GM18526 (cell line): Measurements from ENCODE around the gene MCMBP.
A peak's percentile ranks its signal among the peaks of the same experiment; 100 is the strongest.

Experiments used
- POLR2A ChIP-seq: IDR thresholded peaks from 3 replicates; pipeline ENCODE4 v1.6.1; 2011; ENCODE audit not compliant: insufficient read length; ENCODE audit errors: extremely low read depth

The MCMBP gene, protein sequence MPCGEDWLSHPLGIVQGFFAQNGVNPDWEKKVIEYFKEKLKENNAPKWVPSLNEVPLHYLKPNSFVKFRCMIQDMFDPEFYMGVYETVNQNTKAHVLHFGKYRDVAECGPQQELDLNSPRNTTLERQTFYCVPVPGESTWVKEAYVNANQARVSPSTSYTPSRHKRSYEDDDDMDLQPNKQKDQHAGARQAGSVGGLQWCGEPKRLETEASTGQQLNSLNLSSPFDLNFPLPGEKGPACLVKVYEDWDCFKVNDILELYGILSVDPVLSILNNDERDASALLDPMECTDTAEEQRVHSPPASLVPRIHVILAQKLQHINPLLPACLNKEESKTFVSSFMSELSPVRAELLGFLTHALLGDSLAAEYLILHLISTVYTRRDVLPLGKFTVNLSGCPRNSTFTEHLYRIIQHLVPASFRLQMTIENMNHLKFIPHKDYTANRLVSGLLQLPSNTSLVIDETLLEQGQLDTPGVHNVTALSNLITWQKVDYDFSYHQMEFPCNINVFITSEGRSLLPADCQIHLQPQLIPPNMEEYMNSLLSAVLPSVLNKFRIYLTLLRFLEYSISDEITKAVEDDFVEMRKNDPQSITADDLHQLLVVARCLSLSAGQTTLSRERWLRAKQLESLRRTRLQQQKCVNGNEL

DNA sequence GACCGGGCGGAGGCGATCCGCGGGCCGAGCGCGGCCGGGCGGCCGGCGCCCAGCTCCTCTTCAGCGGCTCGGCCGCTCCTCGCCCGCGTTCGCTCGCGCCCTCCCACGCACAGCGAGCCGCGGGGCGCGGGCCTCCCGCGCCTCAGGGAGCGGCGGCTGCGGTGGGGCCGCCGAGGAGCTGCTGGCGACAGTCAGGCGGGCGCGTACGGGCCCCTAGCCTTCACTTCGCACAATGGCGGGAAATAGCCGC, at the start of gene MCMBP:
Gene MCMBP, minus strand, starts transcription at position 234 of the 250 bp plus-strand sequence. CDS start 259 bp downstream, outside the sequence.
- TF ChIP-seq POLR2A = peak; percentile 47

DNA sequence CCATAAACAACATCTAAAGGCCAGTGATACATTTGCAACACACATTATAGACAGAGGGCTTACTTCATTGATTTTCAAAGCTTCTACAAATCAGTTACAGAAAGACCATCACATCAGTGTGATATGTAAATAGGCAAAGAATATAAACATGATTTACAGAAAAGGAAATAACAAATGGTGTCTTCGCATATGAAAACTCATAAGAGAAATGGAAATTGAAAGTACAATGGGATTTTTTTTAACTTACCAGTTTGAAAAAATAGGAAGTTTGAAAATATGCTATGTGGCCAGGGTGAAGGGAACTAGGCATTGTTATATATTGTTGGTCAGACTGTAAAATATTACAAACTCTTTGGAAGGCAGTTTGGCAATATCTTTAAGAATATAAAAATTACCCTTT, 47.2 kb upstream of the MCMBP start:
- no peak for TF ChIP-seq POLR2A

- no peak for TF ChIP-seq POLR2A
These were observed 46.6 kb upstream of the MCMBP start for GRCh38 chr10:119919271-119919670.

- no peak for TF ChIP-seq POLR2A
These were observed 45.1 kb upstream of the MCMBP start for GRCh38 chr10:119917777-119918176.

- TF ChIP-seq POLR2A = no peak
These were observed 38.0 kb upstream of the MCMBP start for GRCh38 chr10:119910689-119911088.

DNA sequence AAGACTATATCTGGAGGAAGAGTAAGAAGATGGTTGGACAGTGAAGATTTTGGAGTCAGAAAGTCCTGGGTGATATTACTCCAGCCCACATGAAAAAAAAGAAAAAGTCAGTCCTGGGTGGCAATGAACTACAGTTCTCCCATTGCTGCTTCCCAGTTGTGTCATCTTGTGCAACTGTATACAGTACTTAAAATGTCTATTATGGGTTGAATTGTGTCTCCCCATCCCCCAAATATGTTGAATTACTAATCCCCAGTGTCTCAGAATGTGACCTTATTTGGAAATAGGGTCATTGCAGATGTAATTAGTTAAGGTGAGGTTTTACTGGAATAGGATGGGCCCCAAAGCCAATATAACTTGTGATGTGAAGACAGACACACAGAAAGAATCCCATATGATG, 35.5 kb upstream of the MCMBP start:
- no peak for TF ChIP-seq POLR2A

DNA sequence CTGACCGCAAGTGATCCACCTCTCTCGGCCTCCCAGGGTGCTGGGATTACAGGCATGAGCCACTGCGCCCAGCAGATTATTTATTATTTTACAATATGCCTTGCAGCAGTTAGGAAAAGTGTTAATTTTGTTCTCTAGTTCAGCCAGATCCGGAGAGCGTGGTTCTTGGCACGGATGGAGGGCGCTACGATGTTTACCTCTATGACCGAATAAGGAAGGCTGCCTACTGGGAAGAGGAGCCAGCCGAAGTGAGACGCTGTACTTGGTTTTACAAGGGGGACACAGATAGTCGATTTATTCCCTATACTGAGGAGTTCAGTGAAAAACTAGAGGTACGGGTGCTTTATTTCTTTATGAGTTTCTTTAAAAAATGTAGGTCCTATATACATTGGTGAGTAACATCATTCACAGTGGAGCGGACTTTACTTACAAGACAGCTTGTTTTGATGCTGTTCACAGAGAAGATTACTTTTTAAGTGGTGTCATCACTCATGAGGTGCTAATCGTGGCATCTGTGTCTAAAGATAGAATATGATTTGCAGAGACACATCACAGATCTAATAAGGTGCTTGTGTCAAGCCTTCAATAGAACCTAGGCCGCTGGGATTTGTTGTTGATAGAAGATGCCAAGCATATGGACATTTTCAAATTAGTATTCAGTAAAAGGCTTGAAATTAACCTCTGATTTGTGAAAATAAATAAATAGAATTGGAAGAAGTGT, 31.5 kb upstream of the MCMBP start:
- TF ChIP-seq POLR2A = no peak

DNA sequence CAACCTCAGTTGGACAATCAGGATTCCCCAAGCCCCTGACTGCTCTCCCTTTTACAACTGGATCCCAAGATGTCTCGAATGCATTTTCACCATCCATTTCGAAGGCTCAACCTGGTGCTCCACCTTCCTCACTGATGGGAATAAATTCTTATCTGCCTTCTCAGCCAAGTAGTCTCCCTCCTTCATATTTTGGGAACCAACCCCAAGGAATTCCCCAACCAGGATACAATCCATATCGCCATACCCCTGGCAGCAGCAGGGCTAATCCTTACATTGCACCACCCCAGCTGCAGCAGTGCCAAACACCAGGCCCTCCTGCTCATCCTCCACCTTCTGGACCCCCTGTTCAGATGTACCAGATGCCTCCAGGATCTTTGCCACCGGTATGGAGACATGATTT, 25.9 kb upstream of the MCMBP start:
- no peak for TF ChIP-seq POLR2A

DNA sequence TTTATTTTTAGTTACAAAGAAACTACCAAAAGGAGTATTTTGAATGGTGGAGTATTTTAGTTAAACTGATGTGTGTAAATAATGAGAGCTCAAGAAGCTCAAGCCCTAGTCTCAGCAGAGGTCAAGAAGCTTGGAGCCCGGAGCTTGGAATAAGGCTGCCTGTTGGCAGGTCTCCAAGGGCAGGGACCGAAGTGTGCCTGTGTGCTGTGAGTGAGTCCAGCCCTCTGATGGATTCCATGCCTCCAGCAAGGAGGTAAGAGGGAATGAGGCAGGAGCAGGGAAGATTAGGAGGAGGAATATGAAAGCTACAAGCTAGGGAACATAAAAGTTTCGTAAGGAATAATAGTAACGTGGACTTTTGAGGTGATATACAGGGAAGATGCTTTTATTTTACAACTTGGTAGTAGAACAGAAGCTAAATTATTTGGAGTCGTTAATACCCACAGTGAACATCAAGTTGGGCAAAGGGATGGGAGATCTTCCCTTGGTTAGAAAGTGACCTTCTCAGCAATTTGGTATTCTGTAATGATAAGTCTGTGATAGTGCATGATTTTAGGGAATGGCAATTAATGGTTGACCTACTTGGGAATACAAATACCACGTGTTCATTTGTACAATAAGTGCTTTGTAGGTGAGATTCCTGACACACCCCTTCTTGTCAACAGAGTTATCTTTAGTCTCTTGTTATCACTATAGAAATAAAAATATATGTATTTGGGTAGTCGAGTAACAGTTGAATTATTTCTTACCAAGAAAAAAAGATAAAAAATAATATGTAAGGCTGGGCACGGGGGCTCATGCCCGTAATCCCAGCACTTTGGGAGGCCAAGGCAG, 24.5 kb upstream of the MCMBP start:
- TF ChIP-seq POLR2A = no peak

DNA sequence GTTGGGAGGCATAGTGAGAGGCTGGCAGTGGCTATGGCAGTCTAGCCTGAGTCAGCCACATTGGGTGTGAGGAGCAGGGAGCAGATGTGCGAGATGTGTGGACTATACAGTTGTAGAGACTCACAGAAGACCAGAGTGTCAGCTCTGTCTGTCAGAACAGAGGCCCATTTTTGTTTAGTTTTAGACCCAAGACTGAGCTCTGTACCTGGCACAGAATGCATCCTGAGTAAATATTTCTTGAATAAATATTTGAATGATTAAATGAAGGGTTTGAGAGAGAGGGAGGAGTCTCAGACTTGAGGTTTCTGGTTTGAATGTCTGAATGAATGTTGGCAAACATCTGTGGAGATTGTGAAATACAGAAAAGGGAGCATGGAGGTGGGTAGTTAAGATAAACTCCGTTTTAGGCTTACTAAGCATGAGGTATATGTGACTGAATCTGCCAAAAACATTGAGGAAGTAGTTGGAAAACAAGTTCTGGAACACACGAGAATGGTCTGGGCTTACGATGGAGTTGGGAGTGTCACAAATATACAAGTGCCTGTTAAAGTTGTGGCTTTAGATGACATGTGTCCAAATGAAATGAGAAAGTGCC, 23.5 kb upstream of the MCMBP start:
- no peak for TF ChIP-seq POLR2A

GRCh38 chr10:119893845-119894427, 21.3 kb upstream of the MCMBP start:
- no peak for TF ChIP-seq POLR2A

- no peak for TF ChIP-seq POLR2A
These were observed 20.4 kb upstream of the MCMBP start for GRCh38 chr10:119893074-119893473.

GRCh38 chr10:119892188-119893065, 19.8 kb upstream of the MCMBP start, which contains the start of gene SEC23IP:
Gene SEC23IP, plus strand, starts transcription at chr10:119892730. Its CDS starts 53 bp downstream, at chr10:119892783.
- TF ChIP-seq POLR2A = peak; percentile 89

DNA sequence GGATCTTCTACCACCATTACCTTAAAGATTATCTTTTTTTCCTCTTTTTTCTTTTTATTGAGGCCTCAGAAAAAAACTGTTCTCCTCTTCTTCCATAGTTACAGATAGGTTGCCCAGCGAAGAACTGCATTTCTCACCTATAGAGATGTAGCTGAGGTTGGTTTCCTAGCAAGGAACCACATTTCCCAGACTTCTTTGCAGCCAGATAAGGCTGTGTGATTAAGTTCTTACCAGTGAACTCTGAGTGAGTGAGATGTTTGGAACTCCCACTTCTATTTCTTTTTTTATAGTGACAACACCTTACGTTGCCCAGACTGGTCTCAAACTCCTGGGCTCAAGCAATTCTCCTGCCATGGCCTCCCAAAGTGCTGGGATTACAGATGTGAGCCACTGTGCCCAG, 5.9 kb upstream of the MCMBP start:
- TF ChIP-seq POLR2A = no peak
